Mesodermal cell (in vitro differentiated cells): Measurements from ENCODE around the gene DEF6.
"Not testable (repeated sequence)": the region's sequence is repeated elsewhere in the genome, so short reads cannot be mapped to it uniquely, and the experiment has no call there.

ENCODE experiments used
- H3K27ac ChIP-seq: 2 replicates; pipeline ENCODE4 v1.7.0; 2013; ENCODE audit warnings: mild to moderate bottlenecking, low read depth, low read length, moderate library complexity; ENCODE audit not compliant: severe bottlenecking
- H3K36me3 ChIP-seq: 2 replicates; pipeline ENCODE4 v1.7.1; 2013; ENCODE audit warnings: mild to moderate bottlenecking, low read length, moderate library complexity; ENCODE audit not compliant: control insufficient read depth, insufficient read depth
- H3K4me1 ChIP-seq: one replicate; pipeline ENCODE4 v1.7.1; 2013; ENCODE audit warnings: mild to moderate bottlenecking, low read length; ENCODE audit not compliant: insufficient read depth, control insufficient read depth, poor library complexity, severe bottlenecking
- H3K4me3 ChIP-seq: 2 replicates; pipeline ENCODE4 v1.7.0; 2013; ENCODE audit warnings: low read length, control low read depth, mild to moderate bottlenecking; ENCODE audit not compliant: insufficient read depth, poor library complexity, severe bottlenecking; ENCODE audit errors: extremely low read depth
- H3K9me3 ChIP-seq: 2 replicates; pipeline ENCODE4 v1.7.1; 2013; ENCODE audit warnings: mild to moderate bottlenecking, low read length, moderate library complexity; ENCODE audit not compliant: control insufficient read depth
- WGBS, 2 experiments: methylation state at CpG; one replicate each; pipeline ENCODE4 v1.1.5; 2013; ENCODE audit warnings: missing lambda C conversion rate in 2 of 2; ENCODE audit not compliant: insufficient coverage in 2 of 2; 5-methylcytosine and 5-hydroxymethylcytosine counted together

Gene DEF6

GRCh38 chr6:35295521-35296315 lies 1.9 kb upstream of the DEF6 start:
- Histone ChIP-seq H3K4me1 (no peaks in the 10 kb centered on the region), H3K4me3 (no peak overlapping the region), H3K9me3 (no peaks in the 10 kb centered on the region), H3K27ac (no peak overlapping the region), H3K36me3 (peaks cover 15% of the 10 kb centered on the region)
- WGBS, 2 experiments = 40 to 100% methylated on average over 1 to 2 of the region's 3 CpGs

GRCh38 chr6:35296931-35297600 lies 552 bp upstream of the DEF6 start:
- Histone ChIP-seq H3K27ac (no peak overlapping the region), H3K36me3 (peaks cover 7% of the 10 kb centered on the region), H3K4me1 (no peaks in the 10 kb centered on the region), H3K4me3 (no peak overlapping the region), H3K9me3 (no peaks in the 10 kb centered on the region)
- 85 to 88% methylated on average over 6 of the region's 6 CpGs for WGBS, 2 experiments

GRCh38 chr6:35298625-35299140 lies 1.1 kb downstream of the DEF6 start:
- WGBS, 2 experiments = 96 to 100% methylated on average over 3 to 5 of the region's 6 CpGs

GRCh38 chr6:35299674-35300073 lies 2.1 kb downstream of the DEF6 start:
- WGBS, 2 experiments = 91 to 94% methylated on average over 2 to 4 of the region's 4 CpGs

More at GRCh38 chr6:35298625-35299140, 1.1 kb downstream of the DEF6 start:
- H3K4me1 ChIP-seq = peaks cover 4% of the 10 kb centered on the region
- H3K36me3 ChIP-seq = peaks cover 7% of the 10 kb centered on the region
- no peak overlapping the region for H3K27ac ChIP-seq
- H3K9me3 ChIP-seq = no peaks in the 10 kb centered on the region
- no peak overlapping the region for H3K4me3 ChIP-seq

GRCh38 chr6:35300848-35301247 lies 3.2 kb downstream of the DEF6 start:
- no peak overlapping the region for H3K4me3 ChIP-seq
- H3K36me3 ChIP-seq = no peaks in the 10 kb centered on the region
- H3K4me1 ChIP-seq = peaks cover 4% of the 10 kb centered on the region
- no peaks in the 10 kb centered on the region for H3K9me3 ChIP-seq
- no peak overlapping the region for H3K27ac ChIP-seq

More at GRCh38 chr6:35299674-35300073, 2.1 kb downstream of the DEF6 start:
- Histone ChIP-seq H3K4me1 (peaks cover 4% of the 10 kb centered on the region), H3K27ac (no peak overlapping the region), H3K36me3 (peaks cover 5% of the 10 kb centered on the region), H3K4me3 (no peak overlapping the region), H3K9me3 (no peaks in the 10 kb centered on the region)

- H3K4me3 ChIP-seq = no peak overlapping the region
- peaks cover 4% of the 10 kb centered on the region for H3K4me1 ChIP-seq
- no peak overlapping the region for H3K27ac ChIP-seq
- WGBS, 2 experiments = 21 to 28% methylated on average over 3 to 6 of the region's 6 CpGs
- no peaks in the 10 kb centered on the region for H3K9me3 ChIP-seq
- H3K36me3 ChIP-seq = no peaks in the 10 kb centered on the region
Observed at GRCh38 chr6:35302604-35303241, 5.1 kb downstream of the DEF6 start.

GRCh38 chr6:35304299-35304698 lies 6.7 kb downstream of the DEF6 start:
- Histone ChIP-seq H3K4me3 (no peak overlapping the region), H3K9me3 (no peaks in the 10 kb centered on the region), H3K36me3 (no peaks in the 10 kb centered on the region), H3K27ac (no peak overlapping the region), H3K4me1 (peaks cover 4% of the 10 kb centered on the region)
- 82 to 90% methylated on average over 1 of the region's 1 CpG for WGBS, 2 experiments

GRCh38 chr6:35305117-35305516 lies 7.5 kb downstream of the DEF6 start:
- no peaks in the 10 kb centered on the region for H3K36me3 ChIP-seq
- H3K27ac ChIP-seq = no peak overlapping the region
- peaks cover 4% of the 10 kb centered on the region for H3K4me1 ChIP-seq
- no peak overlapping the region for H3K4me3 ChIP-seq
- 83 to 86% methylated on average over 3 to 6 of the region's 8 CpGs for WGBS, 2 experiments
- no peaks in the 10 kb centered on the region for H3K9me3 ChIP-seq

- 93 to 96% methylated on average over 13 of the region's 15 CpGs for WGBS, 2 experiments
Observed at GRCh38 chr6:35307138-35307537, 9.5 kb downstream of the DEF6 start.

GRCh38 chr6:35308543-35308942 lies 10.9 kb downstream of the DEF6 start:
- not testable (repeated sequence) for H3K36me3 ChIP-seq, H3K27ac ChIP-seq, H3K4me3 ChIP-seq, H3K9me3 ChIP-seq, H3K4me1 ChIP-seq
- no CpG with 5 or more reads among the region's 2 CpGs for WGBS, 2 experiments

More at GRCh38 chr6:35307138-35307537, 9.5 kb downstream of the DEF6 start:
- H3K4me1 ChIP-seq, H3K27ac ChIP-seq, H3K36me3 ChIP-seq, H3K4me3 ChIP-seq, H3K9me3 ChIP-seq: not testable (repeated sequence)
